CD4-positive, alpha-beta T cell (primary cell): Measurements from ENCODE around the gene PLA2G2D. TPM values are rescaled to one million over a fixed set of nuclear protein-coding genes. Genes with fewer than 3 reads are reported as not detected.

Source experiments
- ATAC-seq: fragments of 200-7000 bp; cut with Tn5 transposase; one replicate; pipeline ENCODE4 v1.10.0; 2022; ENCODE audit warnings: mild to moderate bottlenecking; ENCODE audit not compliant: poor library complexity
- CTCF ChIA-PET: fragments of 350-600 bp; sonication (Branson Sonifier 250); formaldehyde crosslinking; loops from one replicate; lab custom pipeline; 2021; ENCODE audit warnings: antibody characterized with exemption, inconsistent platforms; lab: Charles Lee
- POLR2A ChIA-PET: fragments of 350-600 bp; sonication (Branson Sonifier 250); formaldehyde crosslinking; loops from one replicate; lab custom pipeline; 2021; ENCODE audit warnings: antibody characterized with exemption, inconsistent platforms; lab: Charles Lee
- DNase-seq, 14 experiments: peaks; one replicate each; pipeline ENCODE4 v3.0.0-alpha.2; 2013 to 2020; ENCODE audit warnings: mixed read lengths in 2 of 14
- H3K27ac ChIP-seq, 2 donors: one replicate each; pipeline versions ENCODE4 v1.5.1 to v1.7.0; 2013; ENCODE audit warnings: low read length in 2 of 2, low read depth in 1 of 2, mild to moderate bottlenecking in 1 of 2
- H3K27me3 ChIP-seq, 2 experiments: 1 replicate in 1 of 2; 2 replicates in 1 of 2; pipeline versions ENCODE4 v1.6.1 to v1.7.0; 2013; ENCODE audit warnings: low read length in 2 of 2, control low read depth in 1 of 2, mild to moderate bottlenecking in 1 of 2, moderate library complexity in 1 of 2; ENCODE audit not compliant: insufficient read depth in 2 of 2, control insufficient read depth in 1 of 2
- H3K36me3 ChIP-seq: one replicate; pipeline ENCODE4 v1.6.1; 2013; ENCODE audit warnings: low read length, control low read depth; ENCODE audit not compliant: insufficient read depth
- H3K4me1 ChIP-seq: one replicate; pipeline ENCODE4 v1.6.1; 2013; ENCODE audit warnings: low read length, control low read depth; ENCODE audit not compliant: insufficient read depth
- H3K4me3 ChIP-seq: one replicate; pipeline ENCODE4 v1.5.1; 2013; ENCODE audit warnings: mild to moderate bottlenecking, low read length, moderate library complexity
- H3K9me3 ChIP-seq, 2 experiments: 1 replicate in 1 of 2; 2 replicates in 1 of 2; pipeline versions ENCODE4 v1.6.1 to v1.7.0; 2013; ENCODE audit warnings: low read length in 2 of 2, mild to moderate bottlenecking in 2 of 2, control low read depth in 1 of 2, moderate library complexity in 1 of 2; ENCODE audit not compliant: control insufficient read depth in 1 of 2, insufficient read depth in 1 of 2
- H3K27ac Mint-ChIP-seq: one replicate; pipeline ENCODE4 v1.8.0; 2020; ENCODE audit warnings: mixed read lengths
- H3K27me3 Mint-ChIP-seq: one replicate; pipeline ENCODE4 v1.8.0; 2021; ENCODE audit warnings: mixed read lengths
- H3K36me3 Mint-ChIP-seq: one replicate; pipeline ENCODE4 v1.8.0; 2021; ENCODE audit warnings: low read depth, mixed read lengths
- H3K4me1 Mint-ChIP-seq: one replicate; pipeline ENCODE4 v1.8.0; 2021; ENCODE audit warnings: low read depth, mixed read lengths
- H3K4me3 Mint-ChIP-seq: one replicate; pipeline ENCODE4 v1.8.0; 2020; ENCODE audit warnings: mild to moderate bottlenecking, mixed read lengths
- H3K9me3 Mint-ChIP-seq: one replicate; pipeline ENCODE4 v1.8.0; 2020; ENCODE audit warnings: mixed read lengths
- CTCF ChIP-seq: fragments of 200-600 bp; IDR thresholded peaks from one replicate; pipeline ENCODE4 v1.8.0; 2022; ENCODE audit warnings: antibody characterized with exemption, mild to moderate bottlenecking
- intact Hi-C, 2 experiments: fragments of 100-400 bp; cut with DNase I in 1 of 2; cut with micrococcal nuclease in 1 of 2; formaldehyde crosslinking; loops; one replicate each; pipeline versions ENCODE4 v1.15.1 to v1.9.0; 2023 to 2025; cut with DNase I, micrococcal nuclease
- total RNA-seq, 174 experiments: library from RNA in 2 of 174; stranded (reverse) in 2 of 174; gene quantifications; one replicate each; pipeline ENCODE4 v1.2.3 and lab custom pipeline; 2021 to 2026

Gene PLA2G2D
- total RNA-seq, 2 experiments from 2014 or later = not detected

- no peak for DNase-seq
- H3K36me3 Mint-ChIP-seq = no peaks in the 10 kb centered on the region
- CTCF ChIA-PET = no interaction called here
- peaks cover 5% of the 10 kb centered on the region for H3K4me1 Mint-ChIP-seq
- H3K4me3 Mint-ChIP-seq = no peak overlapping the region
- Histone ChIP-seq H3K9me3 (no peaks in the 10 kb centered on the region), H3K27me3 (no peaks in the 10 kb centered on the region), H3K4me3 (no peak overlapping the region), H3K4me1 (peaks cover 11% of the 10 kb centered on the region), H3K36me3 (no peaks in the 10 kb centered on the region), H3K27ac (no peak overlapping the region)
- H3K27me3 Mint-ChIP-seq = no peaks in the 10 kb centered on the region
- POLR2A ChIA-PET = no interaction called here
- no peak for TF ChIP-seq CTCF
- H3K9me3 Mint-ChIP-seq = no peaks in the 10 kb centered on the region
- intact Hi-C loops = no loop called here
- H3K27ac Mint-ChIP-seq = no peak overlapping the region
- ATAC-seq = no peak
These were observed 29.5 kb upstream of the PLA2G2D start for GRCh38 chr1:20148571-20149500.

GRCh38 chr1:20147846-20148570, 28.7 kb upstream of the PLA2G2D start:
- ChIA-PET CTCF (no interaction called here), POLR2A (no interaction called here)
- H3K27me3 Mint-ChIP-seq = no peaks in the 10 kb centered on the region
- H3K4me1 Mint-ChIP-seq = peaks cover 5% of the 10 kb centered on the region
- no peak for TF ChIP-seq CTCF
- Histone ChIP-seq H3K4me3 (no peak overlapping the region), H3K4me1 (peaks cover 11% of the 10 kb centered on the region), H3K9me3 (no peaks in the 10 kb centered on the region), H3K36me3 (no peaks in the 10 kb centered on the region), H3K27ac (no peak overlapping the region), H3K27me3 (no peaks in the 10 kb centered on the region)
- no peak overlapping the region for H3K4me3 Mint-ChIP-seq
- no peak for ATAC-seq
- intact Hi-C loops = no loop called here
- H3K9me3 Mint-ChIP-seq = no peaks in the 10 kb centered on the region
- no peak for DNase-seq
- H3K27ac Mint-ChIP-seq = no peak overlapping the region
- H3K36me3 Mint-ChIP-seq = no peaks in the 10 kb centered on the region

GRCh38 chr1:20143734-20144565, 24.6 kb upstream of the PLA2G2D start:
- POLR2A ChIA-PET = interaction anchor here (0.8 kb wide), 1 partner anchor 8 kb away, joined by 3 read pairs; no protein-coding TSS in a partner anchor
- H3K9me3 Mint-ChIP-seq = no peaks in the 10 kb centered on the region
- intact Hi-C loops = no loop called here

More at GRCh38 chr1:20143734-20144565, 24.6 kb upstream of the PLA2G2D start:
- H3K9me3 ChIP-seq = no peaks in the 10 kb centered on the region
- no peak for DNase-seq
- CTCF ChIA-PET = no interaction called here
- no peak for TF ChIP-seq CTCF
- no peak overlapping the region for H3K4me3 ChIP-seq
- H3K4me1 ChIP-seq = no peaks in the 10 kb centered on the region
- no peak overlapping the region for H3K27ac Mint-ChIP-seq
- H3K27me3 Mint-ChIP-seq = peaks cover 5% of the 10 kb centered on the region
- no peak overlapping the region for H3K4me3 Mint-ChIP-seq
- H3K36me3 ChIP-seq = no peaks in the 10 kb centered on the region
- H3K27ac ChIP-seq = no peak overlapping the region
- no peaks in the 10 kb centered on the region for H3K27me3 ChIP-seq
- H3K36me3 Mint-ChIP-seq = no peaks in the 10 kb centered on the region
- no peak for ATAC-seq
- H3K4me1 Mint-ChIP-seq = no peaks in the 10 kb centered on the region
